AG09309 (cell line): ENCODE measurements around the gene RAB3GAP2.

Source experiments
- DNase-seq: peaks from one replicate; pipeline ENCODE4 v3.0.0-alpha.2; 2010; ENCODE audit warnings: low read depth
- H3K4me3 ChIP-seq: 2 replicates; pipeline ENCODE4 v1.5.1; 2011; ENCODE audit warnings: mild to moderate bottlenecking, low read depth, low read length, moderate library complexity; ENCODE audit not compliant: control insufficient read depth
- CTCF ChIP-seq: IDR thresholded peaks from 2 replicates; pipeline ENCODE4 v1.5.1; 2011; ENCODE audit warnings: mild to moderate bottlenecking, low read depth, low read length, inconsistent platforms; ENCODE audit not compliant: insufficient read depth, control insufficient read depth; ENCODE audit errors: missing control alignments

Gene RAB3GAP2

GRCh38 chr1:220272047-220272840, at the start of gene RAB3GAP2:
Gene RAB3GAP2 (minus strand): TSS chr1:220272453. CDS start chr1:220272337, 116 bp downstream.
- peak within 1 kb of the TSS; percentile 85 for H3K4me3 ChIP-seq
- TF ChIP-seq CTCF, result no peak
- DNase-seq, result peak; percentile 61

GRCh38 chr1:220321758-220322157, 49.5 kb upstream of the RAB3GAP2 start:
- no peak for DNase-seq
- no peak overlapping the region for H3K4me3 ChIP-seq
- TF ChIP-seq CTCF, result no peak

GRCh38 chr1:220320709-220321108, 48.5 kb upstream of the RAB3GAP2 start:
- TF ChIP-seq CTCF, result no peak
- no peak overlapping the region for H3K4me3 ChIP-seq
- no peak for DNase-seq

GRCh38 chr1:220318673-220319072, 46.4 kb upstream of the RAB3GAP2 start:
- no peak overlapping the region for H3K4me3 ChIP-seq
- TF ChIP-seq CTCF, result no peak
- no peak for DNase-seq

- H3K4me3 ChIP-seq, result no peak overlapping the region
- TF ChIP-seq CTCF, result no peak
- no peak for DNase-seq
Measured at GRCh38 chr1:220317161-220317560, 44.9 kb upstream of the RAB3GAP2 start.

GRCh38 chr1:220316305-220316704, 44.1 kb upstream of the RAB3GAP2 start:
- H3K4me3 ChIP-seq, result no peak overlapping the region
- no peak for TF ChIP-seq CTCF
- no peak for DNase-seq
